Measurements from ENCODE around the gene SH3YL1. TPM values are rescaled to one million over a fixed set of nuclear protein-coding genes. Genes with fewer than 3 reads are reported as not detected.

The SH3YL1 gene
- total and polyA plus RNA-seq, 2 experiments from 2014 or later: 35.6 to 45.8 TPM

- TF ChIP-seq EZH2 (IDR thresholded peaks at IDR 0.05; ENCODE audit: low read depth, unreplicated experiment) (no peak), STAT1 (IDR thresholded peaks at IDR 0.05; ENCODE audit: unreplicated experiment) (no peak), CTCF (conservative IDR thresholded peaks at IDR 0.05; ENCODE audit: low read depth in 2 of 2) (no peak), ETS1 (IDR thresholded peaks at IDR 0.05) (no peak), ZNF331 (CRISPR knock-in tag; IDR thresholded peaks at IDR 0.05; ENCODE audit: low read depth) (no peak), CREB1 (CRISPR knock-in tag; IDR thresholded peaks at IDR 0.05; ENCODE audit: low read depth) (no peak), ZNF462 (CRISPR knock-in tag; IDR thresholded peaks at IDR 0.05) (no peak), POLR2AphosphoS5 (IDR thresholded peaks at IDR 0.05; ENCODE audit: low read depth) (no peak), REST (IDR thresholded peaks at IDR 0.05; ENCODE audit: unreplicated experiment) (no peak), EZH2phosphoT487 (IDR thresholded peaks at IDR 0.05; ENCODE audit: unreplicated experiment) (no peak), NANOG (IDR thresholded peaks at IDR 0.05; ENCODE audit: borderline replicate concordance) (no peak), ZNF114 (CRISPR knock-in tag; IDR thresholded peaks at IDR 0.05) (no peak), JUNB (IDR thresholded peaks at IDR 0.05; ENCODE audit: unreplicated experiment) (no peak)
- Histone ChIP-seq H3K27me3 (ENCODE audit: insufficient read depth) (peaks cover 12% of the 10 kb centered on the region), H3K27ac (ENCODE audit: low read depth) (no peak overlapping the region), H2AFZ (no peak overlapping the region), H3F3A (replicated peaks; ENCODE audit: low read depth) (no peaks in the 10 kb centered on the region), H3K4me3 (no peak overlapping the region), H3K9me2 (ENCODE audit: insufficient read depth) (no peaks in the 10 kb centered on the region), H4K20me1 (replicated peaks; ENCODE audit: insufficient read depth) (peaks cover 12% of the 10 kb centered on the region; the same call in 1 of the 2 replicates), H3K79me2 (replicated peaks; ENCODE audit: insufficient read depth) (peaks cover 63% of the 10 kb centered on the region), H3K36me3 (ENCODE audit: insufficient read depth) (peaks cover 11% of the 10 kb centered on the region), H3K4me2 (no peak overlapping the region), H3K4me1 (ENCODE audit: insufficient read depth) (peaks cover 14% of the 10 kb centered on the region)
- H3K27ac Mint-ChIP-seq: no peak overlapping the region
- no peak overlapping the region for H3K4me3 Mint-ChIP-seq
- H3K36me3 Mint-ChIP-seq (ENCODE audit: low read depth): peaks cover 40% of the 10 kb centered on the region
- ATAC-seq (no peak), DNase-seq (ENCODE audit: low spot score) (no peak)
- peaks cover 24% of the 10 kb centered on the region for H3K27me3 Mint-ChIP-seq (ENCODE audit: insufficient read depth, low read depth, poor library complexity)
- peaks cover 27% of the 10 kb centered on the region for H3K9me3 Mint-ChIP-seq
- peaks cover 12% of the 10 kb centered on the region for H3K4me1 Mint-ChIP-seq
These were observed 3.2 kb downstream of the SH3YL1 start for GRCh38 chr2:260507-261161.
